SK-N-SH (cell line): ENCODE data around the gene DGKD.

Experiments
- CTCF ChIP-seq: fragments of 200-600 bp; sonication (generic); IDR thresholded peaks from 2 replicates; pipeline ENCODE4 v1.6.1; 2017; ENCODE audit warnings: antibody characterized with exemption, mild to moderate bottlenecking, moderate library complexity
- NFIC ChIP-seq: IDR thresholded peaks from 2 replicates; pipeline ENCODE4 v1.4.0; 2012; ENCODE audit warnings: borderline replicate concordance
- SIN3A ChIP-seq: IDR thresholded peaks from 2 replicates; pipeline ENCODE4 v1.6.1; 2012; ENCODE audit warnings: low read depth, mild to moderate bottlenecking, low read length, moderate library complexity, borderline replicate concordance
- TAF1 ChIP-seq: IDR thresholded peaks from 2 replicates; pipeline ENCODE4 v1.6.1; 2012; ENCODE audit warnings: low read depth, mild to moderate bottlenecking, low read length, moderate library complexity, borderline replicate concordance

DNA sequence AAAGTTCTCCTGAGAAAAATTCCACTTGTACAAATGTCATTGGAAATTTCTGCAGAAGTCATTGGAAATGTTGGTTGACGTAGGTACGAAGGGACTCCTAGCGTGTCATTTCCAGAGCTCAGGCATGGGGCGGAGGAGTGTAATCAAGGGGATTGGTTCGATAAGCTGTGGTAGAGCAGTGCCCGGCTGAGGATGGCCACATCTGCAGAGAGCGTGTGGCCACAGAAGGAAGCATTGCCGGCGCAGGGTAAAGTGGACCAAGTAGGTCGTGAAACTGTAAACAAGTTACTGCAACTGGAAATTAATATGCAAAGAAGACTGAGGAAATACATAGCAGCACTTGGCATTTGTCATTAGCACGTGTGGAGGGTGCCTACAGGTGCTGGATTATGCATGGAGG is 101.8 kb downstream of the DGKD start:
- TF ChIP-seq CTCF: no peak
- TF ChIP-seq TAF1: no peak
- no peak for TF ChIP-seq SIN3A
- TF ChIP-seq NFIC: no peak
